Vagina (tissue), 2 donors: Measurements from ENCODE around the gene HYOU1. TPM values are rescaled to one million over a fixed set of nuclear protein-coding genes. Genes with fewer than 3 reads are reported as not detected.
A peak's percentile ranks its signal among the peaks of the same experiment; 100 is the strongest.
"Not testable (repeated sequence)": the region's sequence is repeated elsewhere in the genome, so short reads cannot be mapped to it uniquely, and the experiment has no call there.

Experiments used
- DNase-seq, 2 donors: peaks; one replicate each; pipeline ENCODE4 v3.0.0-alpha.2; 2017; ENCODE audit errors: extremely low spot score in 2 of 2
- H3K27ac ChIP-seq: fragments of 200-600 bp; sonication (generic); one replicate; pipeline ENCODE4 v1.5.1; 2019
- H3K27me3 ChIP-seq: fragments of 200-600 bp; sonication (generic); one replicate; pipeline ENCODE4 v1.5.1; 2019
- H3K36me3 ChIP-seq, 2 donors: fragments of 200-600 bp; sonication (generic); one replicate each; pipeline ENCODE4 v1.5.1; 2017 to 2019
- H3K4me1 ChIP-seq: fragments of 200-600 bp; sonication (generic); one replicate; pipeline ENCODE4 v1.5.1; 2019
- H3K4me3 ChIP-seq, 2 donors: fragments of 200-600 bp; sonication (generic); 1 replicate in 1 of 2; 2 replicates in 1 of 2; pipeline ENCODE4 v1.5.1; 2016 to 2019
- H3K9me3 ChIP-seq: fragments of 200-600 bp; sonication (generic); one replicate; pipeline ENCODE4 v1.5.1; 2019
- POLR2A ChIP-seq, 2 donors: fragments of 450-650 bp; IDR thresholded peaks; one replicate each; pipeline ENCODE4 v1.6.1; 2017; ENCODE audit warnings: antibody characterized with exemption in 2 of 2, mild to moderate bottlenecking in 2 of 2, moderate library complexity in 2 of 2
- POLR2AphosphoS5 ChIP-seq, 2 donors: sonication (generic); formaldehyde crosslinking; IDR thresholded peaks; one replicate each; pipeline ENCODE4 v1.9.0; 2017; ENCODE audit warnings: antibody characterized with exemption in 2 of 2, mild to moderate bottlenecking in 2 of 2, low read depth in 1 of 2; ENCODE audit not compliant: insufficient read depth in 1 of 2
- intact Hi-C: fragments of 100-400 bp; cut with DNase I; formaldehyde crosslinking; loops from one replicate; pipeline ENCODE4 v1.15.1; 2023
- total RNA-seq: library from RNA; depleted of rRNA; stranded (reverse); fragments of >200 nt; gene quantifications from one replicate; pipeline ENCODE4 v1.2.3, GENCODE V29; 2016
- TF ChIP-seq, protein P1 (sequence below), 3 experiments: fragments of 450-650 bp in 2 of 3; fragments of 200-600 bp in 1 of 3; sonication (generic) in 1 of 3; IDR thresholded peaks; one replicate each; pipeline ENCODE4 v1.5.1; 2017 to 2019; ENCODE audit warnings: antibody characterized with exemption in 3 of 3, mild to moderate bottlenecking in 2 of 3, moderate library complexity in 2 of 3

HYOU1 gene
- total RNA-seq, 1 donor from 2014 or later: 49.6 TPM

DNA sequence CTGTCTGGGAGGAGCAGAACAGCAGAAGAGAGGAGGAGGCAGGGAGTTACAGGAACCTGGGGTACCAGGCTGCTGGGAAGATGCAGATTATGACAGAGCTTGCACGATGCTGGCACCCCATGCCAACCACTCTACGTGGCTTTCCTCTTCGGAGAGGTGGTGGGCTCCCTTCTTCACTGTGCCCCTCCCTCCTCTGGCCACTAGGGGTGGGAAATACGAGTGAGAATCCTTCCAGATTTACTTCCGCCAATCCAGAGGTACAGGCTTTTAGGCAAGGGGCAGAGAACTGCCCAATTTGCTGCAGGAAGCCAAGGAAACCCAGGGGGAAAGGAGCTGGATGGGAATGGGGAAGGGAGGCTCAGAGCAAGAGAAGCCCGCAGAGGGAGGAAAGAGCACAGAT, 12.3 kb downstream of the HYOU1 start:
- Histone ChIP-seq H3K36me3 (peaks cover 0 to 47% of the 10 kb centered on the region in 2 donors), H3K4me1 (no peaks in the 10 kb centered on the region)
- no peak for TF ChIP-seq POLR2AphosphoS5 (IDR thresholded peaks at IDR 0.05; ENCODE audit: insufficient read depth in 1 of 2, low read depth in 1 of 2)
- TF ChIP-seq, protein P1, sequence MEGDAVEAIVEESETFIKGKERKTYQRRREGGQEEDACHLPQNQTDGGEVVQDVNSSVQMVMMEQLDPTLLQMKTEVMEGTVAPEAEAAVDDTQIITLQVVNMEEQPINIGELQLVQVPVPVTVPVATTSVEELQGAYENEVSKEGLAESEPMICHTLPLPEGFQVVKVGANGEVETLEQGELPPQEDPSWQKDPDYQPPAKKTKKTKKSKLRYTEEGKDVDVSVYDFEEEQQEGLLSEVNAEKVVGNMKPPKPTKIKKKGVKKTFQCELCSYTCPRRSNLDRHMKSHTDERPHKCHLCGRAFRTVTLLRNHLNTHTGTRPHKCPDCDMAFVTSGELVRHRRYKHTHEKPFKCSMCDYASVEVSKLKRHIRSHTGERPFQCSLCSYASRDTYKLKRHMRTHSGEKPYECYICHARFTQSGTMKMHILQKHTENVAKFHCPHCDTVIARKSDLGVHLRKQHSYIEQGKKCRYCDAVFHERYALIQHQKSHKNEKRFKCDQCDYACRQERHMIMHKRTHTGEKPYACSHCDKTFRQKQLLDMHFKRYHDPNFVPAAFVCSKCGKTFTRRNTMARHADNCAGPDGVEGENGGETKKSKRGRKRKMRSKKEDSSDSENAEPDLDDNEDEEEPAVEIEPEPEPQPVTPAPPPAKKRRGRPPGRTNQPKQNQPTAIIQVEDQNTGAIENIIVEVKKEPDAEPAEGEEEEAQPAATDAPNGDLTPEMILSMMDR (IDR thresholded peaks at IDR 0.05): peak in 1 of 3 experiments; percentile 5

GRCh38 chr11:119042927-119043326, 14.1 kb downstream of the HYOU1 start:
- Histone ChIP-seq H3K4me3 (no peak overlapping the region), H3K27me3 (no peaks in the 10 kb centered on the region), H3K36me3 (peaks cover 0 to 30% of the 10 kb centered on the region in 2 donors), H3K27ac (no peak overlapping the region), H3K4me1 (no peaks in the 10 kb centered on the region), H3K9me3 (no peaks in the 10 kb centered on the region)
- DNase-seq: no peak
- TF ChIP-seq, protein P1 (IDR thresholded peaks at IDR 0.05): no peak
- TF ChIP-seq POLR2AphosphoS5 (IDR thresholded peaks at IDR 0.05; ENCODE audit: insufficient read depth in 1 of 2, low read depth in 1 of 2) (no peak), POLR2A (IDR thresholded peaks at IDR 0.05) (no peak)
- intact Hi-C loops: no loop called here

More for the DNA sequence above, 12.3 kb downstream of the HYOU1 start:
- intact Hi-C loops: no loop called here
- Histone ChIP-seq H3K27ac (no peak overlapping the region), H3K9me3 (no peaks in the 10 kb centered on the region), H3K4me3 (no peak overlapping the region), H3K27me3 (no peaks in the 10 kb centered on the region)
- no peak for DNase-seq

DNA sequence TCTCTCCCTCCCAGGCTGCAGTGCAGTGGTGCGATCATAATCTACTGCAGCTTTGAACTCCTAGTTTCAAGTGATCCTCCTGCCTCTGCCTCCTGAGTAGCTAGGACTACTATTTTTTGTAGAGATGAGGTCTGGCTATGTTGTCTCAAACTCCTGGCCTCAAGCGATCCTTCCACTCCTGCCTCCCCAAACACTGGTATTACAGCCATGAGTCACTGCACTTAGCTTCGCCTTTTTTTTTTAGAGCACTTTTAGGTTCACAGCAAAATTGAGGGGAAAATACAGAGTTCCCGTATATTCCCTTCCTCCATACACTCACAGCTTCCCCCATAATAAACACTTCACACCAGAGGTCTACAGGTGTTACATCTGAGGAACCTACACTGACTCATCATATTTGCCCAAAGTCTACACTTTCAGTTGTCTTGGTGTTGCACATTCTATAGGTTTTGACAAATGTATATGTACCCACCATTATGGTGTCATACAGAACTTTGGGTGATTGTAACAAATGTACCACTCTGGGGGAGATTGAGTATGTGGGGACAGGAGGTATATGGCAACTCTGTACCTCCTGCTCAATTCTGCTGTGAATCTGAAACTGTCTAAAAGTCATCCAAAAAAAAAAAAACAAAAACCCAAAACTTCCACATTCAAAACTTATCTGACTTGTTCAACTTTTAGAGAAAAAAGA, 15.0 kb downstream of the HYOU1 start:
- TF ChIP-seq POLR2A (IDR thresholded peaks at IDR 0.05) (no peak), POLR2AphosphoS5 (IDR thresholded peaks at IDR 0.05; ENCODE audit: insufficient read depth in 1 of 2, low read depth in 1 of 2) (no peak)
- TF ChIP-seq, protein P1 (IDR thresholded peaks at IDR 0.05): no peak
- Histone ChIP-seq H3K9me3 (no peaks in the 10 kb centered on the region), H3K36me3 (peaks cover 0 to 20% of the 10 kb centered on the region in 2 donors), H3K27ac (no peak overlapping the region), H3K4me1 (no peaks in the 10 kb centered on the region), H3K27me3 (no peaks in the 10 kb centered on the region), H3K4me3 (no peak overlapping the region)
- intact Hi-C loops: no loop called here
- DNase-seq: no peak

- H3K4me3 ChIP-seq, H3K36me3 ChIP-seq, H3K9me3 ChIP-seq, intact Hi-C loops, H3K4me1 ChIP-seq, H3K27ac ChIP-seq, H3K27me3 ChIP-seq, DNase-seq: not testable (repeated sequence)
Measured at GRCh38 chr11:119039471-119039870, 17.5 kb downstream of the HYOU1 start.

DNA sequence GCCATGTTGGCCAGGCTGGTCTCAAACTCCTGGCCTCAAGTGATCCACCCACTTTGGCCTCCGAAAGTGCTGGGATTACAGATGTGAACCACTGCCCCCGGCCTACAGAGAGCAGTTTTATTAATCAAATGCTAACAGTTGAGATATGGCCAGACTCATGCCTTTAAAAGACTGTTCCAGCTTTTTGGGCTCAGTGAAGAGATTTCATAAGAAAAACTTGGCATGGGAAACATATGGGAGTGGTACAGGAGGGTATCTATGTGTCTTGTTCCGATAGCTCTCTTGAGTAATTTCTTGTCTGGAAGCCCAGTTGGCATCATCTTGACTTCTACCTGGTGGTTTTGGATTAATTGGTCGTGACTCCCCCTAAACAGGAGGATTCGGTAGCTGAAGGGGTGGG, 18.1 kb downstream of the HYOU1 start:
- H3K27ac ChIP-seq: no peak overlapping the region
- TF ChIP-seq, protein P1 (IDR thresholded peaks at IDR 0.05): no peak
- TF ChIP-seq POLR2A (IDR thresholded peaks at IDR 0.05): no peak
- TF ChIP-seq POLR2AphosphoS5 (IDR thresholded peaks at IDR 0.05; ENCODE audit: insufficient read depth in 1 of 2, low read depth in 1 of 2): no peak
- intact Hi-C loops: no loop called here
- no peaks in the 10 kb centered on the region for H3K9me3 ChIP-seq
- no peaks in the 10 kb centered on the region for H3K27me3 ChIP-seq
- DNase-seq: no peak
- H3K36me3 ChIP-seq: no peaks in the 10 kb centered on the region
- H3K4me1 ChIP-seq: no peaks in the 10 kb centered on the region
- no peak overlapping the region for H3K4me3 ChIP-seq
